Ascending aorta (tissue), 2 donors: Measurements from ENCODE around the gene KPNA1. TPM values are rescaled to one million over a fixed set of nuclear protein-coding genes. Genes with fewer than 3 reads are reported as not detected.

Experiments
- DNase-seq, 2 donors: peaks; one replicate each; pipeline ENCODE4 v3.0.0-alpha.2; 2019; ENCODE audit warnings: low spot score in 2 of 2
- H3K27ac ChIP-seq, 2 donors: fragments of 200-600 bp; sonication (generic); one replicate each; pipeline ENCODE4 v1.5.1; 2016 to 2017; ENCODE audit warnings: mild to moderate bottlenecking in 1 of 2
- H3K27me3 ChIP-seq: fragments of 200-600 bp; sonication (generic); one replicate; pipeline ENCODE4 v1.5.1; 2017
- H3K36me3 ChIP-seq, 2 donors: fragments of 200-600 bp; sonication (generic); one replicate each; pipeline ENCODE4 v1.5.1; 2016
- H3K4me1 ChIP-seq, 2 donors: fragments of 200-600 bp; sonication (generic); one replicate each; pipeline ENCODE4 v1.5.1; 2016 to 2017; ENCODE audit warnings: mild to moderate bottlenecking in 1 of 2
- H3K4me3 ChIP-seq, 2 donors: fragments of 200-600 bp; sonication (generic); one replicate each; pipeline ENCODE4 v1.5.1; 2016 to 2017; ENCODE audit warnings: mild to moderate bottlenecking in 1 of 2
- H3K9me3 ChIP-seq, 2 donors: fragments of 200-600 bp; sonication (generic); one replicate each; pipeline ENCODE4 v1.5.1; 2016
- intact Hi-C: fragments of 100-400 bp; cut with DNase I; formaldehyde crosslinking; loops from one replicate; pipeline ENCODE4 v1.15.1; 2023
- total RNA-seq: library from RNA; depleted of rRNA; stranded (reverse); fragments of >200 nt; gene quantifications from one replicate; pipeline ENCODE4 v1.1.0, GENCODE V29; 2016
- TF ChIP-seq, protein P1 (sequence below), 3 experiments: fragments of 200-600 bp in 2 of 3; fragments of 450-650 bp in 1 of 3; sonication (generic) in 2 of 3; IDR thresholded peaks; one replicate each; pipeline ENCODE4 v1.5.1; 2016 to 2019; ENCODE audit warnings: antibody characterized with exemption in 3 of 3, mild to moderate bottlenecking in 1 of 3, moderate library complexity in 1 of 3

Gene KPNA1
- total RNA-seq, 1 donor from 2014 or later = 21.1 TPM

DNA sequence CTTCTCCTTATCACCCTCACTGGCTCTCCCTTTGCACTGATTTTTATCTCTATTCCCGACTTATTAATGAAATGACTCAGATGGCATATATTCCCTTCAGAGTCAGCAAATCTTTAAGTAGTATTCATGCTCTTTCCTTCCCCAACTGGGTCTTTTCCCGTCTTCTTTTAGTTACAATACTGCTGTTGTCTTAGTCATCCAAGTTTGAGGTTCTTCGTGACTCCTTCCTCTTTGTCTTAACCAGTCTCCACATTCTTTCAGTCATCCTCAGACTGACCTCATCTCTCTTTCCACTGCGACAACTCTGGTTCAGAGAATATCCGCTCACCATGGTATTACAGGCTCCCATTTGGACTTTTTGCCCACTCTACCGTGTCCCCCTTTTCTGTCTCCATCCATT is 111.2 kb downstream of the KPNA1 start:
- Histone ChIP-seq H3K36me3 (peaks cover 28 to 58% of the 10 kb centered on the region in 2 donors), H3K4me1 (no peaks in the 10 kb centered on the region), H3K9me3 (no peaks in the 10 kb centered on the region), H3K27ac (no peak overlapping the region), H3K4me3 (no peak overlapping the region), H3K27me3 (no peaks in the 10 kb centered on the region)
- TF ChIP-seq, protein P1, sequence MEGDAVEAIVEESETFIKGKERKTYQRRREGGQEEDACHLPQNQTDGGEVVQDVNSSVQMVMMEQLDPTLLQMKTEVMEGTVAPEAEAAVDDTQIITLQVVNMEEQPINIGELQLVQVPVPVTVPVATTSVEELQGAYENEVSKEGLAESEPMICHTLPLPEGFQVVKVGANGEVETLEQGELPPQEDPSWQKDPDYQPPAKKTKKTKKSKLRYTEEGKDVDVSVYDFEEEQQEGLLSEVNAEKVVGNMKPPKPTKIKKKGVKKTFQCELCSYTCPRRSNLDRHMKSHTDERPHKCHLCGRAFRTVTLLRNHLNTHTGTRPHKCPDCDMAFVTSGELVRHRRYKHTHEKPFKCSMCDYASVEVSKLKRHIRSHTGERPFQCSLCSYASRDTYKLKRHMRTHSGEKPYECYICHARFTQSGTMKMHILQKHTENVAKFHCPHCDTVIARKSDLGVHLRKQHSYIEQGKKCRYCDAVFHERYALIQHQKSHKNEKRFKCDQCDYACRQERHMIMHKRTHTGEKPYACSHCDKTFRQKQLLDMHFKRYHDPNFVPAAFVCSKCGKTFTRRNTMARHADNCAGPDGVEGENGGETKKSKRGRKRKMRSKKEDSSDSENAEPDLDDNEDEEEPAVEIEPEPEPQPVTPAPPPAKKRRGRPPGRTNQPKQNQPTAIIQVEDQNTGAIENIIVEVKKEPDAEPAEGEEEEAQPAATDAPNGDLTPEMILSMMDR (IDR thresholded peaks at IDR 0.05) = no peak
- DNase-seq = no peak
- intact Hi-C loops = no loop called here

DNA sequence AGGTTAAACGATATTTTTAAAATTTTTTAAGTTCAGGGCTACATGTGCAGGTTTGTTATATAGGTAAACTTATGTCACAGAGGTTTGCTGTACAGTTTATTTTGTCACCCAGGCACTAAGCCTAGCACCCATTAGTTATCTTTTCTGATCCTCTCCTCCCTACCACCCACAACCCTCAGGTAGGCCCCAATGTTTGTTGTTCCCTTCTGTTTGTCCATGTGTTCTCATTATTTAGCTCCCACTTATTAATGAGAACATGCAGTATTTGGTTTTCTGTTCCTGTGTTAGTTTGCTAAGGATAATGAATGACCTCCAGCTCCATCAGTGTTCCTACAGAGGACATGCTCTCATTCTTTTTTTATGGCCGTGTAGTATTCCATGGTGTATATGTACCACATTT is 115.8 kb downstream of the KPNA1 start:
- intact Hi-C loops = no loop called here
- Histone ChIP-seq H3K27me3 (no peaks in the 10 kb centered on the region), H3K36me3 (peaks cover 0 to 14% of the 10 kb centered on the region in 2 donors), H3K27ac (no peak overlapping the region), H3K4me1 (no peaks in the 10 kb centered on the region), H3K9me3 (no peaks in the 10 kb centered on the region), H3K4me3 (no peak overlapping the region)
- no peak for DNase-seq
- TF ChIP-seq, protein P1 (IDR thresholded peaks at IDR 0.05) = no peak

DNA sequence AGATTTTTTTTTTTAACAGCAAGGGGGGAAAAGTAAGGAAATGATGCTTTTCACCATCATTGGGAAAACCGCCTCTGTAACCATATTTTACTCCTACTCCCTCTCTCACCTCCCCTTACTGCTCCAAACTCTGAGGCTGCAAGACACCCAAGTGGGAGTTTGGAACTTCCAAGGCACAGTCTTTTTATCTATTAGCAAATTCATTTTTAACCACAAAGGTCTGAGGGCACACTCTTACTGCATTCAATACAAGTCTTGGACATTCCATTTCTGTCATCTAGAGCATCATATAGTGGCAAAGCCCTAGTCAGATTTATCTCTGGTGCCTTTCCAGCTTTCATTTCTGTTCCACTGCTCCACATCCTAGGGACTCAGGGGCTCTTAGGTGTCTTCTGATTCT is 117.5 kb downstream of the KPNA1 start:
- Histone ChIP-seq H3K27me3 (no peaks in the 10 kb centered on the region), H3K4me1 (peaks cover 0 to 2% of the 10 kb centered on the region in 2 donors), H3K27ac (no peak overlapping the region), H3K36me3 (no peaks in the 10 kb centered on the region), H3K9me3 (no peaks in the 10 kb centered on the region), H3K4me3 (no peak overlapping the region)
- TF ChIP-seq, protein P1 (IDR thresholded peaks at IDR 0.05) = no peak
- intact Hi-C loops = no loop called here
- DNase-seq = no peak

DNA sequence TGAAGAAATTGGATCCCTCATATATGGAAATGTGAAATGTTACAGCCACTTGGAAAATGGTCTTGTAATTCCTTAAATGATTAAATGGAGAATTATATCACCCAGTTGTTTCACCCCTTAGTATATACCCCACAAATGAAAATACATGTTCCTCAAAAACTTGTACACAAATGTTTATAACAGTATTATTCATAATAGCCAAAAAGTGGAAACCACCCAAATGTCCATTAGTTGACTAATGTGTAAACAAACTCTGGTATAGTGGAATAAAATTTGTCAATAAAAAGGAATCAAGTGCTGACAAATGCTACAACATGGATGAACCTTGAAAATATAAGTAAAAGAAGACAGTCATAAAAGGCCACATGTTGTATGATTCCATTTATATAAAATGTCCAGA is 118.2 kb downstream of the KPNA1 start:
- TF ChIP-seq, protein P1 (IDR thresholded peaks at IDR 0.05) = no peak
- Histone ChIP-seq H3K27ac (no peak overlapping the region), H3K4me3 (no peak overlapping the region), H3K36me3 (no peaks in the 10 kb centered on the region), H3K27me3 (no peaks in the 10 kb centered on the region), H3K9me3 (no peaks in the 10 kb centered on the region), H3K4me1 (peaks cover 0 to 2% of the 10 kb centered on the region in 2 donors)
- intact Hi-C loops = no loop called here
- no peak for DNase-seq

DNA sequence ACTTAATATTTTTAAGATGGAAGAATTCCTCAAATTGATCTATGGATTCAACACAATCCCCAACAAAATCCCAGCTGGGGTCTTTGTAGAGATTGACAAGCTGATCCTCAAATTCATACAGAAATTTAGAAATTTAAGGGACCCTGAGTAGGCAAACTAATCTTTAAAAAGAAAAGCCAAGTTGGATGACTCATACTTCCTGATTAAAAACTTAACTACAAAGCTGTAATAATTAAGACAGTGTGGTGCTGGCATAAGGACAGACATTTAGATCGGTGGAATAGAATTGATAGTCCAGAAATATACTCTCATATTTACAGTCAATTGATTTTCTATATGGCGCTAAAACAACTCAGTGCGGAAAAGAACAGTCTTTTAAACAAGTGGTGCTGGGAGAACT is 119.2 kb downstream of the KPNA1 start:
- Histone ChIP-seq H3K36me3 (no peaks in the 10 kb centered on the region), H3K4me1 (peaks cover 0 to 2% of the 10 kb centered on the region in 2 donors), H3K27ac (no peak overlapping the region), H3K27me3 (no peaks in the 10 kb centered on the region), H3K9me3 (no peaks in the 10 kb centered on the region), H3K4me3 (no peak overlapping the region)
- no peak for DNase-seq
- TF ChIP-seq, protein P1 (IDR thresholded peaks at IDR 0.05) = no peak
- intact Hi-C loops = no loop called here

DNA sequence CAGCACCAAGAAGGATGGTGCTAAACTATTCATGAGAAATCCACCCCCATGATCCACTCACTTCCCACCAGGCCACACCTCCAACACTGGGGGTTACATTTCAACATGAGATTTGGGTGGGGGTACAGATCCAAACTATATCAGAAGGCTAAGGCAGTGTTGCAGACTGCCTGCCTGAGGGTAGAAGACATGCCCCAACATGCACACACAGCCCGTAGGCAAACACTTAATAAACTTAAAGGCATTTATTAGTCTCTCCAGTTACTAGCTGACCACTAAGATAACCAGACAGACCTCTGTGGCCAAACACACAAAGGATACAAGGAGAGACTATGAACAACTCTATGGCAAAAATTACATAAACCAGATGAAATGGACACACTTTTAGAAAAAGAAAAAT is 120.6 kb downstream of the KPNA1 start:
- intact Hi-C loops = no loop called here
- no peak for DNase-seq
- Histone ChIP-seq H3K9me3 (no peaks in the 10 kb centered on the region), H3K4me1 (peaks cover 0 to 2% of the 10 kb centered on the region in 2 donors), H3K36me3 (no peaks in the 10 kb centered on the region), H3K27me3 (no peaks in the 10 kb centered on the region), H3K4me3 (no peak overlapping the region), H3K27ac (no peak overlapping the region)
- TF ChIP-seq, protein P1 (IDR thresholded peaks at IDR 0.05) = no peak
